Glomerular visceral epithelial cell (primary cell): ENCODE data around the gene CDH12.
"Not testable (repeated sequence)": the region's sequence is repeated elsewhere in the genome, so short reads cannot be mapped to it uniquely, and the experiment has no call there.

ENCODE experiments used
- DNase-seq: peaks from one replicate; pipeline ENCODE4 v3.0.0-alpha.2; 2016; ENCODE audit errors: extremely low spot score

Gene CDH12

GRCh38 chr5:22012893-22013292 is 840.3 kb downstream of the CDH12 start:
- DNase-seq, result not testable (repeated sequence)

DNA sequence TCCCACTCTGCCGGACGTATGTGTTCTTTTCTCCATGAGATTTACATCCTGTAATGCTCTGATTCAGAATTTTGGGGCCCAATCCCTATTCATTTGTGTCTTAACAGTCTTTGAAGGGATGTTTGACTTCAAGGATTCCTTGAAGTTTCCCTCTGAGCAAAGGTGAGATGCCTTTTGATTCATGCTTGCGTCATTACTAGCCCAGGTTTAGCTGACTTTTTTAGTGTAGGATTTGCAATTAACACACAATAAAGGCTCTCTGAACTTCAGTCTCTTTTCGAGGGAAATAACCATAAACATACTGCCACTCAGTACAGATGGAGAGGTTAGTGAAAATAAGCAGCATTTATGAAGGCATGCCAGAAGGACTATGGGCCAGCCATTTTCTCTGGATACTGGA is 842.3 kb downstream of the CDH12 start:
- DNase-seq, result not testable (repeated sequence)

DNA sequence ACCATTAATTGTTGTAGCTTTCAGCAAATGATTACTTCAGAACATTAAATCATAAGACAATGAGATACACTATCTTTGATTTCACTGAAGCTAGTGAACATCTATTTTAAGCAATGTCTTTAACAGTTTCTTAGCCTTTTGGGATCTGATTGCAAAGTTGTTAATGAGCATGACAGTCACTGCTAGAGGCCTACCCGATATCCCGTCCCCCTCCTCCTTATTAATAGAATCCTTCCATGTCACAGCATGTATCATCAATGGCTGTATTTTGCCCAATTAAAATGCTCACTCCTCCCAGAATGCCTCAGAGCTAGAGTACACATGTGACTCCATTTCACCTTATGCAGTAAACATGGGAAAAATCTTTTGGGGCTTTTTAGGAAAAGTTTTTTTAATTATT is 852.0 kb downstream of the CDH12 start:
- not testable (repeated sequence) for DNase-seq

DNA sequence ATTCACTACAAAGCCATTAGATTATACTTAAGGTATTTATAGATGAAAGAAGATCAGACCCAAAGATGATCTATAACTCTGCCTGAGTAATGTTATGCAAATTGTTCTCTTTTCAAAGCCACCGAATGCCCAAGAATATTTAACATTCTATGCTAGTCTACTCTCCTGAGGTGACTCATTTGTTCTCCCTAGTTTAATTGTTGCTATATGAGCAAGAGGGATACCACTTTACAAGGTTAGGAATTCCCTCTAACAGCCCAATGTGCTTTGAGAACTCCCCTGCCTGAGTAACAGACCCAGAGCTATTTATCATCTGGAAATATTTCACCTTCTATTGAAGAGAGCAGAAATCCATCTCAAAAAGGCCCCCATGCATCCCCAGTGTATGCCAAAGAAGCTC is 867.3 kb downstream of the CDH12 start:
- DNase-seq, result not testable (repeated sequence)

DNA sequence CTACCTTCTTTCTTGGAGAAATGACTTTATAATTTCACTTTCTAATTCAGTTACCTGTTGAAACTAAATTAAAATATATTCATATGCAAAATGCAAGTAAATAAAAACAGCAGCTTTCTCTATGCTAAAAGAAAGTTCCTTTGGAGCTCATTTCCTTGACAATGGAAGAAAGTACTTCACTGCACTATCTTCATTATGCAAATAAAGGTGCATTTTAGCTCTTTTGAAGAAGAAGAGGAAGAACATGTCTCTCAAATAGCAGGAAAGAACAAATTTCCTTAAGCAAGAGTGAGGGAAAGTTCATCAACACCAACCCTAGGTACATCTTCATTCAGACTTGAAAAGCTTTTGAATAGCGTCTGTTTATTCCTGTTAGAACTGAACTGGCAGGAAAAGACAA is 901.6 kb downstream of the CDH12 start:
- not testable (repeated sequence) for DNase-seq

GRCh38 chr5:21931116-21931515 is 922.0 kb downstream of the CDH12 start:
- no peak for DNase-seq

DNA sequence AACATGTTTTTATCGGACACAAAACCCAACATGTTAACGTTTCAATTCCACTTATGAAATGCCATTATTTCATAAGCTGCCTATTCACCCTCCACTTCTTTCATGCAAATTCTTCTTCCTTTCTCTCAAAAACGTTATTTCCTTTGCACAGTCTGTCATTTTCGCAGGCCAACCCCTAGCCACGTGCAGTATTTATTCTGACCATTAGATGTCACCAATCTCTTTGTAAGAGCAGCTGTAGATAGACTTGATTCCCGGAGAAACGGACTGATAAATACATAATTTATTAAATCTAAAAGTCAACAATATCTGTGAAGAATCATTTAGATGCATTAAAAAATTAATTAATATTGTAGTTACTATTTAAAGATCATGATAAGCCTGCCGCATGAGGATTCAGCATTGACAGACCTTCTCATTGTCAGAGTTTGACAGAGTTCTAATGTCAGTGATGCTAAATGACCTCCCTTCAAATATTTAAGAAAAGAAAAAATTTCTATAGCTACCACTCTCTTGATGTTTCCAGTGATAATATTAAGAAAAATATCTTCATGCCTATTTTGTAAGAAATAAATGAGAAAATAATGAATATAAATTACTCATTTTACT is 933.6 kb downstream of the CDH12 start:
- peak; percentile 17 for DNase-seq

- DNase-seq, result no peak
Observed at GRCh38 chr5:21918451-21918850, 934.7 kb downstream of the CDH12 start.

- DNase-seq, result no peak
Observed at GRCh38 chr5:21910731-21911130, 942.4 kb downstream of the CDH12 start.

GRCh38 chr5:21895766-21896350 is 957.3 kb downstream of the CDH12 start:
- no peak for DNase-seq

GRCh38 chr5:21893161-21893560 is 960.0 kb downstream of the CDH12 start:
- DNase-seq, result no peak

DNA sequence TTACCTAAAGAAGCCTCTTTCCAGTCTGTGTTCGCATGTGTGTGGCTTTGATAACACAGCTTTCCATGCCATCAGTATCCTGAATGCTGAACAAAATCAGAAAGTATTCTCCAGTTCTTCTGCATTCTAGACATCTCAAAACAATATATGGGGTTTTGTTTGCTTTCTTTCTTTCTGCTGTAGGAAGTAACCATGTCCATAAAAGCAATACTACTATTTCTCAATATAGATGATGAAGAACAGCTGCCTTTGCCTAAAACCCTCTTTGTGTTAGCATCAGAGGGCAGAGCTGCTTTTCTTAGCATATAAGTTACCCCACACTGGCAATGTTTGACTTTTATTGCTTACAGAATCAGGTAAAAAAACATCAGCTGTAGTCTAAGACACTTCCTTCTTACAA is 963.6 kb downstream of the CDH12 start:
- no peak for DNase-seq

- DNase-seq, result no peak
Observed at GRCh38 chr5:21882074-21882745, 970.9 kb downstream of the CDH12 start.

DNA sequence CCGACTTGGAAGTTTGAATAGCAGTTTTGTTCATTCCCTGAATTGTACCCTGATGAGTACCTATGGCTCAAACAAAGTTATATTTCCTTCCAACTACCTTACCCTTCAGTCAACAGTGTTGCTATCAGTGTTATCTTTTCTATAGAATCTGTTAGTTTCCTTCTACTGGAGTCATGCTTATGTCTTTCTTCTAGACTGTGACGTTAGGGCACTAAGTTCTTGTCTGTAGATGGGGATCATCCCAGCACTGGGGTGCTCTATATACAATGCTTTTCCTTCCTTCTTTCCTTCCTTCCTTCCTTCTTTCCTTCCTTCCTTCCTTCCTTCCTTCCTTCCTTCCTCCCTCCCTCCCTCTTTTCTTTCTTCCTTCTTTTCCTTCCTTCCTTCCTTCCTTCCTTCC is 973.0 kb downstream of the CDH12 start:
- DNase-seq, result no peak

DNA sequence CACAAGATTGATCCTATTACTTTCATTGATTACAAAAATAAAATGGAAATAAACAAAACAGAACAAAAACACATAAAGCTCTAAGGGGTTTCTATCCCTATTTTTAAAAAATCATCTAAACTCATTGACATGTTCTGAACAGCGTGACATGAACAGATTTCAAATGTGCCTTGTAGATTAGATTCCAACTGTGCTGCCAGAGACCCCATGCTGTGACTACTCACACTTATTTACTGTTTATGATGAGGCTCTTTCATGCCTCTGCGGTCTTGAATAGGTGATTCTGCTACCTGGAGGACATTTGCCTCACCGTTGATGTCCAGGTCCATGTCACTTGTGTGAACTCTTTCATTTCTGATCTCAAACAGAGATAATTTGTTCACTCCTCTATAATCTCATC is 990.2 kb downstream of the CDH12 start:
- no peak for DNase-seq

- DNase-seq, result no peak
Observed at GRCh38 chr5:21858441-21858840, 994.7 kb downstream of the CDH12 start.

- DNase-seq, result no peak
Observed at GRCh38 chr5:21856987-21857386, 996.2 kb downstream of the CDH12 start.

DNA sequence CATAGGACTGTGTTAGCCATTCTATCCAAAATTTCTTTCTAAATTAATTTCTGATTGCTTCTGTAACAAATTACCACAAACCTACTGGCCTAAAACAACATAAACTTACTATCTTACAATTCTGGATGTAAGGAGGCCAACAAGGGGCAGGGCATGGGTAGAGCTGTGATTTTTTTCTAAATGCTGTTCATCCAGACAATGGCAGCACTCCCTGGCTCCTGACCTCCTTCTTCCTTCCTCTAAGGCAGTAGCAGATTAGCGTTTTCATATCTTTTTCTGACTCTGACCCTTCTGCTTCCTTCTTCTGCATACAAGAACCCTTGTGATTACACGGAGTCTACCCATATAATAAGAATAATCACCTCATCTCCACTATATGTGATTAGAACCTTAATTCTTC is 1005.8 kb downstream of the CDH12 start:
- no peak for DNase-seq

- DNase-seq, result no peak
Observed at GRCh38 chr5:21844960-21845359, 1008.2 kb downstream of the CDH12 start.

- no peak for DNase-seq
Observed at GRCh38 chr5:21834863-21835262, 1018.3 kb downstream of the CDH12 start.

DNA sequence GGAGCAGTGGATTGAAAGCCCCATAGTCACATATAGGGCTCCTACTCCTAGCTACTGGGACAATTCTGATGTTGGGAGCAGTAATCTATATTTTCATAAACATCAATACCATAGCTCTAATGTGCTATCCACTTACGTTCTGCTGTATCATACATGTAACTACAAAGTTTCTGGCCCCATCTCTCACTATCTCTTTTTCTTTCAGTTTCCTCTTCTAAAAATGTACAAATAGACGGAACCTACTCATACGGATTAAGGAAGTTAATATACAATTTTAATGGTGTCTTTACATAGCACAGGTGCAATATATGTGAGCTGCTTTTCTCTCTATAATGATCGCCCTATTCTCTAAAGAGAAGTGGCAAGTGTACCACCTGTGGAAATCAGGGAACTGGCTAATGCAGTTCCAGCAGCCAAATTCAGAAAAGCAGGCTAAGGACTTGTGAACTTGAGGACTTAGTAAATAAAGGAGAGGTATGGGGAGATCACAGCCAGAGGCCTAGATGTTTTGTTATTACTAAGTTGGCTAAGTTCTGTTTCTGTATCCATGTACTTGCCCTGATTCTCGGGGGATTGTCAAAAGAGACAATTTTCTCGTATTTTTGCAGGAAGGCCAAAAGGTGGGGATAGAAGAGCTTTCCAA is 1021.9 kb downstream of the CDH12 start:
- no peak for DNase-seq

DNA sequence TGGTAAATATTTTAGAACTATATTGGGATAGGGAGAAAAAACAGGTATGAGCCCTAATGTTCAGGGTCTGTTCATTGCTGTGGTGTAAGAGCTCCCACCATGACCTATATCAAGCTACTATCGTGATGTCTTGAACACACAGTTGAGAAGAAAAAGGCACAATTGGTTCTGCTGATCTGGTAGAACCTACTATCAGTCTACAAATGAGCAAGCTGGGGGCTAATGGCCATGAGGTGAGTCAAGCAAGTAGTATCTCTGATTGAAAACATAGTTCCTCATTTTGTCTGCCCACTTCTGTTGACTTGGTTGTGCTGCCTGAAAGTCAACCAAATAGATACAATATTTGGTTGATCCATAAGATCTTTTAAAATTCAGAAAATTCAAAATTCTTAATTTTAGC is 1026.3 kb downstream of the CDH12 start:
- DNase-seq, result no peak

DNA sequence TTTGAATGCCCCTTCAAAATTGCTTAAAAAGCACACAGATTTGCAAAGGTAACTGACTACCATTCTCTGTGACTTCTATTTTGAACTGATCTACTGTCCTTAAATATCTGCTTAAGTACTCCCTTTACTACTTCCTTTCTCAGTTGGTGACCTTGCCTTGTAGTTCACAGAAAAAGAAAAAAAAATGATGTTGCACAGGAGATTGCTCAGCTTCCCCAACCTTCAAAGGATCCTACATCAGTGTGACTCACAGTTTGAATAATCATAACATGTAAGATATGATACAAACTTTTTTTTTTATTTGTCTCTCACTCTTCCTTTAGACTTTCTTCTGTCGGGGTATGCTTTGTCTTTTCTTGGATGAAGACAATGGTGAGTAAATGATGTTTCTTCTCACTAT is 1029.6 kb downstream of the CDH12 start:
- DNase-seq, result no peak
